ENCODE measurements around the gene MYH14.

MYH14 gene

DNA sequence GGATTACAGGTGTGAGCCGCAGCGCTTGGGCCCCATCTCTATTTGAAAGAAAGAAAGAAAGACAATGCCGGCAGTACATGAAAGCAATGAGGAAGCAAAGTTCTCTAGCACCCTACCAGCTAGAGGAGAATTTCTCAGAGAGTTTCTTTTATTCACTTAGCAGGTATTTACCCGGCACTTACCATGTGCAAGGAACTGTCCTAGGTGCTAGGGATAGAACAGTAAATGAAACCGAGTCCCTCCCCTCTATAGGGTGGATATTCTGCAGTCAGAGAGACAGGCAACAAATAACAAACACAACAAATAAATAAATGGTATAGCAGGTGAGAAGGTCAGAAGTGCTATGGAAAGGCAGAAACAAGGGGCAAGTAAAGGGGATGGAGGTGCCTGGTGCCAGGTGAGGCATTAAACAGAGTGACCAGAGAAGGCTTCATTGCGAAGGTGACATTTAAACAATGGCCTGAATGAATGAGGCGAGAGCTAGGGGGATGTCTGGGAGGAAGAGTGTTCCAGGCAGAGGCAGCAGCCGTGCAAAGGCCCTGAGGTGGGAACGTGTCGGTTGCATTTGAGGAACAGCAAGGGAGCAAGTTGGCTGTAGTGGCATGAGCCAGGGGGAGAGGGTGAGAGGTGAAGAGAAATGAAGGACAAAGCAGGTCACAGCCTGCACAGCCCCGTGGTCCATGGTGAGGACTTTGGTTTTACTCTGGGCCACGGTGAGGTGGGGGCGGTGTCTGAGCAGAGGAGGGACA, 10.8 kb upstream of the MYH14 start:
- DNase-seq (ENCODE audit: low read depth in 2 of 2), result no peak

DNA sequence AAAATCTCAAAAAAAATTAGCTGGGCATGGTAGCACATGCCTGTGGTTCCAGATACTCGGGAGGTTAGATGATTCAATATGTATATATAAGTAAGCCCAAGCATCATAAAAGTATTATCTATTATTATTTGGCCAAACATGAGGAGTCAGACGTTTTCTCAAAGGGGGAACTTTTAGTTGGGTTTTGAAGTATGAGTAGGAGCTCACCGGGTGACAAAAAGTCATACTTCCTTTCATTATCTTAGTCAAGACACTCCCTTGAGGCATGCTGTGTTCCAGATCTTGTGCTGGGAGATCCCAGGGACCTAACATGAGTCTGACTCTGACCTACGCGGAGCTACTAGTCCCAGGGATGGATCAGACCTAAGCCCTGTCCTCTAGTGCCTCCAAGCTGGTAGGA, 8.2 kb upstream of the MYH14 start:
- DNase-seq (ENCODE audit: low read depth in 2 of 2), result no peak

DNA sequence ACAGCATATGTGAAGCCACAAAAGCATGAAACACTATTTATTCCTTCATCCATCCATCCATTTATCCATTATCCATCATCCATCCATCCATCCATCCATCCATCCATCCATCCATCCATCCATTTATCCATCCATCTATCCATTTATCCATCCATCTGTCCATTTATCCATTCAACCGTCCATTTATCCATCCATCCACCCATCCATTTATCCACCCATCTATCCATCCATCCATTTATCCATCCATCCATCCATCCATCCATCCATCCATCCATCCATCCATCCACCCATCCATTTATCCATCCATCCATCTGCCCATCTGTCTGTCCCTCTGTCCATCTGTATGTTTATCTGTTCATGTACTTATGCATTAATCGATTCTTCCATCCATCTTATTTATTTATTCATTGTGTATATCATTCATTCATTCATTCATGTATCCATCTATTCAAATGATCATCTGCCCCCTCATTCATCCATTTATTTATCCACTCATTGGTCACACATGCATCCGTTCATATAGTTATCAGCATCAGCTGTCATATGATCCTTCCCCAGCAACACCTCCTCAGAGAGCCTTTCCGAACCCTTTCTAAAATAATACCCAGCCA, 7.0 kb upstream of the MYH14 start:
- no peak for DNase-seq (ENCODE audit: low read depth in 2 of 2)

DNA sequence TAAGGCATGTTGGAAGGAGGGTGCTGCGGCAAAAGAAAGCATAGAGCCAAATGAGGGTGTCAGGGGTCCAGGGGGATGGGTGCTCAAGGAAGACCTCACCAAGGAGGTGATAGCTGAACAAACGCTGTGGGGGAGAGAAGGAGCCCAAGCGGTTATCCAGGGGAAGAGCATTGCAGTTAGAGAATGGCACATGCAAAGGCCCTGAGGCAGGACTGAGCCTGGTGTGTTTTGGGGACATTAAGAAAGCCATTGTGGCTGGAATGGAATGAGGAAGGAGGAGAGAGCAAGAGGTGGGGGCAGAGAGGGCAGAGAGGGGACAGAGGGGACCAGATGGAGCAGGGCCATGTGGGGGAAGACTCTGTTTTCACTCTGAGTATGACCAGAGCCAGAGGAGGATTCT, 6.1 kb upstream of the MYH14 start:
- DNase-seq (ENCODE audit: low read depth in 2 of 2), result no peak

DNA sequence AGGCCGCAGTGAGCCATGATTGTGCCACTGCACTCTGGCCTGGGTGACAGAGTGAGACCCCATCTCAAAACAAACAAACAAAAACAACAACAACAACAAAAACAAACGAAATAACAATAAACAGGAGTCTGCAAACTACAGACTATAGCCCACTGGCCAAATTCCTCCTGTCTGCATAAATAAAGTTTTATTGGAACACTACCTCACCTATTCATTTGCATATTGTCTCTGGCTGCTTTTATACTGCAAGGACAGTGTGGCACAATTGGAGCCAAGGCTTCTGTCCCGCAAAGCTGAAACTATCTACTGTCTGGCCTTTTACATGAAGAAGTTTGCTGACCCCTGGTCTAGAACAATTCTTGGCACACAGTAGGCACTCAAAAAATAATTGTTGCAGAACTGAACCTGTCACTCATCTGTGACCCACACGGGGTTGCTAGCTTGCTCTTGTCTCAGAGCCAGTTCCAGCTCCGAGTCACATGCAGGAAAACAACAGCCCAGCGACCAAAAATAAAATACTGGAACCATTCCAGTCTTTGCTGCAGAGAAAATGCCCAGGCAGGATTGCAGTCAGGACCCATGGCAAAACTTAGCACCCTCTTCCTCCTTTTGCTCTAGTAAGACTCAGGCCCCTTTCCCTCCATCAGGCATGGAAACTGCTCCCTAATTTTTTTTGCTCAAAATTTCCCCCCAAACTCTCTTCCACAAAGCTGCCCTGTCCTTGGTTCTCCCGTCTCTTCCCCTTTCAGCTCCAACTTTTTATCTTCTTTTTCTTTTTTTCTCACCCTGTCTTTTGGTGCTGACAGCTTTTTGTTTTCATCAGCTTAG, 4.8 kb upstream of the MYH14 start:
- DNase-seq (ENCODE audit: low read depth in 2 of 2), result no peak

DNA sequence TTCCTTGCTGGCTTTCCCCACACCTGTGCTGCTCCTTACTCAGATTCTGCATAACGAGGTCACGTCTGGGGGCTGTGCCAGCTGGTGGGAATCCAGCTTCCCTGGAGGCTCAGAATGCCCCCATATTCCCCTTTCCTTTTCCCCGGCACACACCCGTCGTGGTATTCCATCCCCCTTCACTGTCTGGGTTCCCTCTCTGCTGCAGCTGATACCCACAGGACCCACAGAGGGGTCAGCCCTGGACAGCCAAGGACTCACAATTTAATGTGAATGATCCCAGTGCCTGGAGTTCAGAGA, 4.2 kb upstream of the MYH14 start:
- DNase-seq (ENCODE audit: low read depth in 2 of 2), result no peak

DNA sequence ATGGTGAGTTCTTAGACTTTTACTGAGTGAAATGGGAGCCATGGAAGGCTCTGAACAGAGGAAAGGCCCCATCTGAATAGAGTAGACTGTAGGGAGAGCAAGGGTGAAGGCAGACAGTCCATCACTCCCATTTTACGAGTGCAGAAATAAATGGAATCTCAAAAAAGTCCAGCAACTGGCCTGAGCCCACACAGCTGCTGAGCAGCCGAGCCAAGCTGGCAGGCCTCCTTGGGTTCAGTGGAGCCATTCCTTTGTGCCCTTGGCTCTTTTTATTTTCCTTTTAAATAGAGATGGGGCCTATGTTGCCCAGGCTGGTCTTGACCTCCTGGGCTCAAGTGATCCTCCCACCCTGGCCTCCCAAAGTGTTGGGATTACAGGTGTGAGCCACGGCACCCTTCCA, 1.0 kb upstream of the MYH14 start:
- DNase-seq (ENCODE audit: low read depth in 2 of 2), result no peak

DNA sequence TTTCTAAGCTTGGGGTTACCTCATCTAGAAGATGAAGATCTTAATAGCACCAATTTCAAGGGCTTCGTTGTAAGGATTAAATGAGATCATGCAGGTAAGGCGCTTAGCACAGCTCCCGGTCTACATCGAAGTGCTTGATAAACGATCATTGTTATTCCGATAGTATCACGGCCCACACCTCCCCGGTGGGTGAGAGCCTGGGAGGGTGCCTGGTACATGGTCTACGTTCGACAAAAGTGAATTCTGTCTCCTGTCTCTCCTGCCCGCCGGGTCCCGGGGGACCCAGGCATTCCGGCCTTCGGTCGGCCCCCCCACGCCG, 501 bp upstream of the MYH14 start:
- DNase-seq (ENCODE audit: low read depth in 2 of 2), result no peak

DNA sequence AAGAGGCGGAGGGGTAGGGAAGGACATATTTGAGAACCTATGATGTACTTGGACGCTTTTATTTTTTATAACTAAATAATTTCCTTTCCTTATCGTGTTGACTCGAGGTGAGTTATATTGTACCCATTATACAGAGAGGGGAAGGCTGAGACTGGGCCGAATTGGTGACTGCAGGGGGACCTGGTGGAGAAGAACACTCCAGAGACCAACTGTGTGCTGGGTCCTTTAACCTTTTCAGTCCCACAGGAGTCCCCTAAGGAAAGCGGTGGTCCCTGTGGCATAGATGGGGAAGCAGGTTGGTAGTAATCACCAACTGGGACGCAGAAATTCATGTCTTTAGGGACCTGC, 633 bp downstream of the MYH14 start:
- DNase-seq (ENCODE audit: low read depth in 2 of 2), result no peak

DNA sequence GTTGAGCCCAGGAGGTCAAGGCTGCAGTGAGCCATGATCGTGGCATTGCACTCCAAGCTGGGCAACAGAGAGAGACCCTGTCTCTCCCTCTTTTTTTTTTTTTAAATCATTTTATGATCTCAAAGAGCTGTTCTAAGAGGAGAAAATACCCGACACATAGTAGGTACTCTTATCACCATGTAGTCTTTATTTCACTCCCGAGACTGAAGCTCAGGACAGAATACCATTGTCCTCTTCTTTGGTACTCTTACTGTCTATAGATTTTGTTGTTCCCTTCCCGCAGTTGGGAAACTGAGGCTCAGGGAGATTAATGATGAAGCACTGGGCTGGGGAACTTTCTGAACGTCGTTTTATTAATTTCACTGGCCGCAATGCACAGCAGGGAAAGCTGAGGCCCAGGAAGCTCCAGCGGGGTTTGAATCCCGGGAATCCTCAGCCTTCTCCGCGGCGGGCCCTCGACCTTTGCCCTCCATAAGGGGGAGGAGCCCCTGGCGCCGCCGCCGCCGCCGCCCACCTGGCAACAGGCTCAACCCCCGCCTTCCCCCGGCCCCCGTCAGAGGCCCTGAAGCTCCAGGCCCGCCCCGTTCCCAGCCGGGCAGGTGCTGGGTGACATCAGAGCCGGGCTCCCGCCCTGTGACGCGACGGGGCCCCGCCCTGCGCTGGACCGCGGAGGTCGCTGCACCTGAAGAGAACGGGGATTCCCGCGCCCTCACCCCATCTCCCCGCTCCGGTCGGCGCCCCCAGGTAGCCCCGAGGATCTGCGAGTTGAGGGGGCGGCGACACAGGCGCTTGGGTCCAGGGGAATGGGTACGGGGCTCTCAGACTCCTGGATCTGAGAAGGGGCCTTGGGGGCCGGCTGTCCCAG, 1.6 kb downstream of the MYH14 start:
- DNase-seq (ENCODE audit: low read depth in 2 of 2), result no peak

DNA sequence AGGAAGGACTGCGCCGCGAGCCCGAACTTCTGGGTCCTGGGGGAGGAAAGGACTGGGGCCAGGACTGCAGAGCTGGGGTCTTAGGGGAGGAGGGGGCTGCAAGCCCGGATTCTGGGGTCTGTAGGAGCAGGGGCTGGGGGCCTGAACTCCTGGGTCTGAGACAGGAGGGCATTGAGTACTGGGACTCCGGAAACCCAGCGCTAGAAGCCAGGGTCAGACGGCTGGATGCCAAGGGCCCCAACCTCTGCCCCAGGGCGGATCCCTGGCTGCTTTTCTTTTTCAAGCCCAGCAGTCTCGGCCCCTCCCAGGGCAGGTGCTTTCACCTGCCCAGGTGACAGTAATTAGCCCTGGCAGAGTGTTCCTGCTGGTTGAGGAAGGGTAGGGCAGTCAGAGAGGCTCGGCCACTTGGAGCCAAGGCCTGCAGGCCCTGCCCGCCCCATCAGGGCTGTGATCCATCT, 2.3 kb downstream of the MYH14 start:
- no peak for DNase-seq (ENCODE audit: low read depth in 2 of 2)

DNA sequence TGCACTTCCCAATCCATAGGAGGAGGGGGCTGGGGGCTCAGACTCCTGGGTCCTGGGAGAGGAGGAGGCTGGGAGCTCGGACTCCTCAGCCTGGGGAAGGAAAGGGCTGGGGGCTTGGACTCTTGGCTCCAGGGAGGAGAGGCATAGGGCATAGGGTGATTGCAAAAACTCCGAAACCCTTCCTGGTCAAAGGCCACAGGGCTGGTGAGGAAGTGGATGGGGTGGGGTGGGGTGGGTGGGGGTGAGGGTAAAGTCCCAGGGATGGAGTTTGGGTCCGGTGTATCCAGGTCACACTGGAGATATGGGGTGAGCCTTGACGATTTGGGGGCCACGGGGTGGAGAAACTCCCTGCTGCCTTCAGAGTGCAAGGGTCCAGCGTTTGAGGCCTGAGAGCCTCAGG, 2.8 kb downstream of the MYH14 start:
- no peak for DNase-seq (ENCODE audit: low read depth in 2 of 2)

DNA sequence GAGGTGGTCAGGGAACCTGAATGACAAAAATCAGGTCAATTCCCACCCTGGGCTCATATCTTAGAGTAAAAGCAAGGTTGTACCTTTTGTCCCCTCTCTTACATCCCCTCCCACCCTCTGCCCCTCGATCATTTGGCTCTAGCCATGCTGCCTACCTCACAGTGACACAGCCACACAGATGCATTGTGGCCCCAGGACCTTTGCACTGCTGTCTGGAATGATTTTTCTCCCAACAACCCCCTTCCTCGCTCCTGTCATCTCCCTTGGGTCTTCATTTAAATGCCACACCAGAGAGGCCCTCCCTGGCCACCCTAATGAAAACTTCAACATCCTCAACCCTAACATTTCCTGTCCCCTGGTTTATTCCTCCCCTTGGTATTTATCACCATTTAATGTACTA, 4.3 kb downstream of the MYH14 start:
- DNase-seq (ENCODE audit: low read depth in 2 of 2), result no peak

DNA sequence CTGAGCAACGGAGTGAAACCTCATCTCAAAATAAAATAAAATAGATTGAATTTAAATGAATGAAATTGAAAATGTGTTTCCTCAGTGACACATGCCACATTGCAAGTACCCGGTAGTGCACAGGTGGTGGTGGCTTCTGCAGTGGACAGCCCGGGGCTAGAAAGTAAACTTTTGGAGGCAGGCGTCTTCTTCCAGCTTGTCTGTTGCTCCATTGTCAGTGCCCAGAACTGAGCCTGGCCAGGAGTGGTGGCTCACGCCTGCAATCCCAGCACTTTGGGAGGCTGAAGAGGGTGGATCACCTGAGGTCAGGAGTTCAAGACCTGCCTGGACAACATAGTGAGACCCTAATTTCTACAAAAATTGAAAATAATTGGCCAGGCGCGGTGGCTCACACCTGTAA, 5.7 kb downstream of the MYH14 start:
- no peak for DNase-seq (ENCODE audit: low read depth in 2 of 2)

DNA sequence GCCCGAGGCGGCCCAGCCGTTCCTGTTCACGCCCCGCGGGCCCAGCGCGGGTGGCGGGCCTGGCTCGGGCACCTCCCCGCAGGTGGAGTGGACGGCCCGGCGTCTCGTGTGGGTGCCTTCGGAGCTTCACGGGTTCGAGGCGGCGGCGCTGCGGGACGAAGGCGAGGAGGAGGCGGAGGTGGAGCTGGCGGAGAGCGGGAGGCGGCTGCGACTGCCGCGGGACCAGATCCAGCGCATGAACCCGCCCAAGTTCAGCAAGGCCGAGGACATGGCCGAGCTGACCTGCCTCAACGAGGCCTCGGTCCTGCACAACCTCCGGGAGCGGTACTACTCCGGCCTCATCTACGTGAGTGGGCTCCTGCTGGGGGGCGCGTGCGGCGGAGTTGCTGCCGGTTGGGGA, 7.0 kb downstream of the MYH14 start:
- DNase-seq (ENCODE audit: low read depth in 2 of 2), result no peak

DNA sequence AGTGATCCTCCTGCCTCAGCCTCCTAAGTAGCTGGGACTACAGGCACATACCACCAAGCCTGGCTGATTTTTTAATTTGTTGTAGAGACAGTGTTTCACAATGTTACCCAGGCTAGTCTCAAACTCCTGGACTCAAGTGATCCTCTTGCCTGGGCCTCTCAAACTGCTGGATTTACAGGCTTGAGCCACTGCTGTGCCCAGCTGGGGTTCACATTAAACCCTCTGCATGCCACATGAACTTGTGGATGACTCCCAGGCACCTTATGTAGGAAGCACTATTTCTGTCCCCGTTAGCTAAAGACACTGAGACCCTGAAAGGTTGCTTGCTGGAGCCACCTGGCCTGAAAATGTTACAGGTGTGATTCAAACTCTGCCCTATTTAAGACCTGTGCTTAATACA, 10.5 kb downstream of the MYH14 start:
- DNase-seq (ENCODE audit: low read depth in 2 of 2), result no peak

DNA sequence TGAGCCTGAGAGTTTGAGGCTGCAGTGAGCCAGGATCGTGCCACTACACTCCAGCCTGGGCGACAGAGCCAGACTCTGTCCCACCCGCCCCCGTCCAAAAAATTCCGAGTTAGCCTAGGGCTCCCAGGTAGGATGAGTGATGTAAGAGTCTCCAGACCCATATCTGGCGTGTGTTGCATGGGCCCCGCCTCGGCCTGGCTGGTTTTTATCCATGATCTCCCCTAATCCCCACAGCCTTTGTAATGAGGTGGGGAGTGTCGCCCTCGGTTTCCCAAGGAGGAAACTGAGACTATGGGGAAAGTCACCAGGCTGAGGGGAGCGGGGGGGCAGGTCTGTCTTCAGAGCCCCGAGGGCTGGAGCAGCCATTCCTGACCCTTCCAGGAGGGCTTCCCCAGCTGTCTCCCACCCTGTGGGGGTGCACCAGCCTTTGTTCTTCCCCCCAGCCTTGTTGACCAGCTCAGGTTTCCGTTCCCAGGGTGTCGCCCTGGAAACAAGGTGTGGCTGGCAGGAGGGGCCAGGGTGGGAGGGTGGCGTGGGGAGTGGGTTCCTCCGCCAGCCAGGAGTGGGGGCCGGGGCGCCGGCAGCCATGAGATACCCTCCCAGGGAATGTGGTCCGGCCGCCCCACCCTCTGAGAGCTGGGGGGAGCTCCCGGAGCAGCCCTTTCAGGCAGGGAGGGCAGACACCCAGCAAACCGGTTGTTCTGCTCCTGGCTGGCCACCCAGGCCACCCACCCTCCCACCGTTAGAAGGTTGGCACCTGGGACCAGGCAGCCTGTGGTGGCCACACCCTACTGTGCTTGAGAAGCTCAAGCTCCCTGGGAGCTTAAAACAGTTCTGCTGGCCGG, 11.5 kb downstream of the MYH14 start:
- no peak for DNase-seq (ENCODE audit: low read depth in 2 of 2)

DNA sequence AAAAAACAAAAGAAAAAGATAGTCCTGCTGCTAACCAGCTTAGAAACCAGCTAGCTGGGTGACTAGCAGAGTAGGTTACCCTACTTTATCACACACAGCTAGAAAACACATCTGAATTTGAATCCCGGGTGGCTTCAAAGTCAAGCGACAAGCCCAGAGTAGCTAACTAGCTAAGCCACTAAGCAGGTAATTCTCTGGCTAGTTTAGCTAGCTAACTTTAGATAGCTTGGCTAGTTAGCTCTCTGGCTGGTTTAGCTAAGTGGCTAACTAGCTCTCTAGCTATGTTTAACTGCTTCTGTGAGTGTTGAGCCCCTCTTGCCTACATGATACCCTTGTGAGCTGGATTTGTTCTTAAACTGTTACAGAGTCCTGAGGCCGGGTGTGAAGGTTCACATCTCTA, 12.4 kb downstream of the MYH14 start:
- DNase-seq (ENCODE audit: low read depth in 2 of 2), result no peak

DNA sequence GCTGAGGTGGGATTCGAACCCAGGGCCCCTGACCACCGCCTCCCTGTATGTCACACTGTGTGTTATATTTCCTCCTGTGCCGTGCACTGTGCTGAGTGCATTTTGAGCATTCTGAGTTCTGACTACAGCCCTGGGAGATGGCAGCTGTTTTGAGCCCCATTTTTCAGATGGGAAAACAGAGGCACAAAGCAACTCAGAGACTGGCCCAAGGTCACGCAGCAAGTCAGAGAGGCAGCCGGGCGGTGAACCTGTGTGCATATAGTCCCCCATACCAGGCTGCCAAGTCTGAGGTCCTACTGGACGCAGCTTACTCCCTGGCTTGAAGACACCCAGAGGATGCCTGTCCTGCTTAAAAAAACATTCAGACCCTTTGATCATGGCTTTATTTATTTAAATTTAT, 17.7 kb downstream of the MYH14 start:
- no peak for DNase-seq (ENCODE audit: low read depth in 2 of 2)

DNA sequence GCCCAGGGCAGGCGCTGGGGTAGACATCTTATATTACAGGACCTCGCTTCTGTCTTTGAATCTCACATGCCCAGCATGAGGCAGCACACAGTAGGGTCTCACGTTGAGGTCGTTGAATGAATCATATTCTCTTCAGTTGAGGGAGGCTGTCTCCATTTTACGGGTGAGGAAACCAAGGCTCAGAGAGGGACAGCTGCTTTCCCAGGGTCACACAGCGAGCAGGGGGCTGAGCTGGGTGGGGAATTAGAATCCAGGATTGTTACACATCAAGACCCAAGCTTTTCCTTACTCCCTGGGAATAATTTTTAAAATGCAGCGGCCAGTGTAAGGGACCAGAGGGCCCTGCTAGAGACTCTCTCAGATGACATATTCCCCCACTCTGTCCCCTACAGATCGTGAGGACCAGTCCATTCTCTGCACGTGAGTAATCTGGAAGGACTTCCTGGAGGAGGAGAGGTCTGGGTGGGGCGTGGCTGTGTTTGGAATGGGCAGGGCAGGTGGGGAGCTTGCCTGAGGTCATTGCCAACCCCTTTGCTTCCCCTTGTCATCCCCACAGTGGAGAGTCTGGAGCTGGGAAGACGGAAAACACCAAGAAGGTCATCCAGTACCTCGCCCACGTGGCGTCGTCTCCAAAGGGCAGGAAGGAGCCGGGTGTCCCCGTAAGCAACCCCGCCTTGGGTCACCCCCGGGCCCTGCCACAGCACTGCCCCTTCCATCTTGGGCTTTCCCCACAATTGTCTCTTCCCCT, 19.4 kb downstream of the MYH14 start:
- DNase-seq (ENCODE audit: low read depth in 2 of 2), result no peak

DNA sequence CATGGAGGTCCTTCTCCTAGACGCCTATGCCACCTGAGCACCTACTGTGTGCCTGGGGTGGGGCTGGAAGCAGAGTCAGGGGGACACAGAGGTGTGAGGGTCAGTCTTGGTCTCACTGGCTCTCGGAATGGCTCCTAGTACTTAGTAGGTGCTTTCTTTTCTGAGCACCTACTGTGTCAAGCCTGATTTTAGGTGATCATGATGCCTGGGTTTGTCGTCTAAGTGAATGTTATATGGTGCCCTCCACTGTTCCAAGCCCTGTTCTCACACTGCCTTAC, 20.0 kb downstream of the MYH14 start:
- no peak for DNase-seq (ENCODE audit: low read depth in 2 of 2)
